IPS-18c (cell line): ENCODE data around the gene PUDP.
"Not testable (repeated sequence)": the region's sequence is repeated elsewhere in the genome, so short reads cannot be mapped to it uniquely, and the experiment has no call there.

Source experiments
- H3K4me3 ChIP-seq: 2 replicates; pipeline ENCODE4 v1.7.0; 2013; ENCODE audit warnings: low read depth, mild to moderate bottlenecking, low read length, moderate library complexity; ENCODE audit not compliant: insufficient read depth
- H3K9me3 ChIP-seq: one replicate; pipeline ENCODE4 v1.6.1; 2013; ENCODE audit warnings: mild to moderate bottlenecking, low read length, moderate library complexity; ENCODE audit not compliant: control insufficient read depth, insufficient read depth

PUDP gene

GRCh38 chrX:7067256-7067655 is 80.7 kb downstream of the PUDP start:
- H3K4me3 ChIP-seq = no peak overlapping the region
- peaks cover 6% of the 10 kb centered on the region for H3K9me3 ChIP-seq

- peaks cover 6% of the 10 kb centered on the region for H3K9me3 ChIP-seq
- no peak overlapping the region for H3K4me3 ChIP-seq
Measured at GRCh38 chrX:7065473-7065872, 82.5 kb downstream of the PUDP start.

- Histone ChIP-seq H3K9me3 (peaks cover 6% of the 10 kb centered on the region), H3K4me3 (no peak overlapping the region)
Measured at GRCh38 chrX:7062903-7063302, 85.0 kb downstream of the PUDP start.

GRCh38 chrX:7062276-7062675 is 85.7 kb downstream of the PUDP start:
- Histone ChIP-seq H3K9me3 (peaks cover 5% of the 10 kb centered on the region), H3K4me3 (no peak overlapping the region)

GRCh38 chrX:7061429-7061828 is 86.5 kb downstream of the PUDP start:
- Histone ChIP-seq H3K4me3 (no peak overlapping the region), H3K9me3 (peaks cover 2% of the 10 kb centered on the region)

GRCh38 chrX:7060444-7060843 is 87.5 kb downstream of the PUDP start:
- H3K9me3 ChIP-seq = peaks cover 2% of the 10 kb centered on the region

GRCh38 chrX:7059859-7060258 is 88.1 kb downstream of the PUDP start:
- H3K9me3 ChIP-seq = peaks cover 2% of the 10 kb centered on the region
- H3K4me3 ChIP-seq = no peak overlapping the region

More at GRCh38 chrX:7060444-7060843, 87.5 kb downstream of the PUDP start:
- H3K4me3 ChIP-seq = no peak overlapping the region

GRCh38 chrX:7059214-7059838 is 88.6 kb downstream of the PUDP start:
- Histone ChIP-seq H3K9me3 (peaks cover 2% of the 10 kb centered on the region), H3K4me3 (no peak overlapping the region)

GRCh38 chrX:7055386-7056137 is 92.4 kb downstream of the PUDP start:
- Histone ChIP-seq H3K4me3 (no peak overlapping the region), H3K9me3 (peaks cover 6% of the 10 kb centered on the region)

GRCh38 chrX:7054219-7055216 is 93.4 kb downstream of the PUDP start:
- Histone ChIP-seq H3K4me3 (no peak overlapping the region), H3K9me3 (peaks cover 6% of the 10 kb centered on the region)

- peaks cover 7% of the 10 kb centered on the region for H3K9me3 ChIP-seq
- no peak overlapping the region for H3K4me3 ChIP-seq
Measured at GRCh38 chrX:7052541-7052940, 95.4 kb downstream of the PUDP start.

- Histone ChIP-seq H3K4me3 (no peak overlapping the region), H3K9me3 (peaks cover 7% of the 10 kb centered on the region)
Measured at GRCh38 chrX:7050271-7050670, 97.7 kb downstream of the PUDP start.

GRCh38 chrX:7047951-7048350 is 100.0 kb downstream of the PUDP start:
- peaks cover 9% of the 10 kb centered on the region for H3K9me3 ChIP-seq
- no peak overlapping the region for H3K4me3 ChIP-seq

GRCh38 chrX:7045238-7045955 is 102.6 kb downstream of the PUDP start:
- no peak overlapping the region for H3K4me3 ChIP-seq
- H3K9me3 ChIP-seq = peaks cover 5% of the 10 kb centered on the region

- not testable (repeated sequence) for H3K9me3 ChIP-seq, H3K4me3 ChIP-seq
Measured at GRCh38 chrX:7043796-7044433, 104.0 kb downstream of the PUDP start.

- Histone ChIP-seq H3K4me3 (no peak overlapping the region; the same call in 1 of the 2 replicates), H3K9me3 (peaks cover 3% of the 10 kb centered on the region)
Measured at GRCh38 chrX:7028246-7028645, 119.7 kb downstream of the PUDP start.

GRCh38 chrX:7027071-7027470 is 120.9 kb downstream of the PUDP start:
- Histone ChIP-seq H3K9me3 (peaks cover 5% of the 10 kb centered on the region), H3K4me3 (no peak overlapping the region)
